GM12875 (cell line): ENCODE measurements around the gene SUN2.

Experiments
- H3K4me3 ChIP-seq: one replicate; pipeline ENCODE4 v1.5.1; 2011; ENCODE audit warnings: low read depth, low read length, control low read depth
- TF ChIP-seq, protein P1 (sequence below): IDR thresholded peaks from 2 replicates; pipeline ENCODE4 v1.5.1; 2011; ENCODE audit warnings: low read depth, mild to moderate bottlenecking, control low read depth, inconsistent platforms, low read length, moderate library complexity, borderline replicate concordance; ENCODE audit not compliant: insufficient read depth

SUN2 gene

DNA sequence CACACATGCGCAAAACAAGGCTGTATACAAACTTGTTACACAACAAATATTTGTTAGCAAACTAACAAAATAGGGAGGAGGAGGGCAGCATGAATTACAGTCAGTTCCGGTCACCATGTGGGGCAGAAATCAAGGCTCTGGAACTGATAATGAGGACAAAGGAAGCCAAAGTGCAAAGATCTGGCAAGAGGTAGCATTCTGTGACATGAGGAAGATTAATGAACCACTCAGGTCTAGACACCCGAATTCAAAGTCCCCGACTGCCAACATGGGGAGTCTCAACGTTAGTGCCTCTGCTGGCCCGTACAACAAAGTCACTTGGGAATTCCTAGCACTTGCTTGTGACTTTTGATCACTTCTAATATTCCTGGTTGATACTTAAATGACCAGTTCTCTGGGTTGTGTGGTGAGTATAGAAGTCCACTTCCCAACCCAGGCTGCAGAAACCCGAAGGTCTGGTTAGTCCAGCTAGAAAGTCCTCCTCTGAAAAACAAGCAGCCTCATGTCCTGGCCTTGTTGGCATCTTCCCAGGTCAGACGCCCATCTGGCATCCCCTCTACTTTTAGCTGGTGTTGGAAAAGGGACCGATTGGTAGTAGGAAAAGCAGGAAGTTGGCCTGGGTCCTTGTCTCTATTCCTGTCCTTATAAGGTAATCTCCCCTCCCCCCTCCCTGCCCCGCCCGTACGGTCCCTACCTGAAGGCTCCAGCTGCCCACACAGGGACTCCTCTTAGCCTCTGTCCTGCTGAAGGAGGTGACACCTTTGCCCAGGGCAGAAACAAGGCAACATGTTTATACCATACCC lies 1.6 kb downstream of the SUN2 start:
- TF ChIP-seq, protein P1, sequence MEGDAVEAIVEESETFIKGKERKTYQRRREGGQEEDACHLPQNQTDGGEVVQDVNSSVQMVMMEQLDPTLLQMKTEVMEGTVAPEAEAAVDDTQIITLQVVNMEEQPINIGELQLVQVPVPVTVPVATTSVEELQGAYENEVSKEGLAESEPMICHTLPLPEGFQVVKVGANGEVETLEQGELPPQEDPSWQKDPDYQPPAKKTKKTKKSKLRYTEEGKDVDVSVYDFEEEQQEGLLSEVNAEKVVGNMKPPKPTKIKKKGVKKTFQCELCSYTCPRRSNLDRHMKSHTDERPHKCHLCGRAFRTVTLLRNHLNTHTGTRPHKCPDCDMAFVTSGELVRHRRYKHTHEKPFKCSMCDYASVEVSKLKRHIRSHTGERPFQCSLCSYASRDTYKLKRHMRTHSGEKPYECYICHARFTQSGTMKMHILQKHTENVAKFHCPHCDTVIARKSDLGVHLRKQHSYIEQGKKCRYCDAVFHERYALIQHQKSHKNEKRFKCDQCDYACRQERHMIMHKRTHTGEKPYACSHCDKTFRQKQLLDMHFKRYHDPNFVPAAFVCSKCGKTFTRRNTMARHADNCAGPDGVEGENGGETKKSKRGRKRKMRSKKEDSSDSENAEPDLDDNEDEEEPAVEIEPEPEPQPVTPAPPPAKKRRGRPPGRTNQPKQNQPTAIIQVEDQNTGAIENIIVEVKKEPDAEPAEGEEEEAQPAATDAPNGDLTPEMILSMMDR, result no peak
- peak overlapping the region; percentile 78 for H3K4me3 ChIP-seq

GRCh38 chr22:38751422-38752346 lies 4.1 kb downstream of the SUN2 start:
- TF ChIP-seq, protein P1, result no peak
- H3K4me3 ChIP-seq, result peak overlapping the region; percentile 31

DNA sequence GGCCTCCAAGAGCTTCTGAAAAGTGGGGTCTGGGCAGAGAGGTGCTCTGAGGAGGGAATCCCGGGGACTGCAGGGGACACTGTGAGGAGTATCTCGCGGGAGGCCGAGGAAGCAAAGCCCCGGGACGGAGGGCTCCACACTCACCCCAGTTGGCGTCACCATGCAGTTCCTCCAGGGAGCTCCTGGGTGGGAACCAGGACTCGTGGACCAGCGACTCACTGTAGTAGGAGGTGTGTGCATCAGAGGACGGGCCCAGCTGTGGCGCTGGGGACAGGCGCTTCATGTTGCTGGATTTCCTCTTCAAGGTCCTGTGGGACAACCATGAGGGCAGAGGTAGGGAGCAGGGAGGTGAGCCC lies 4.8 kb downstream of the SUN2 start:
- TF ChIP-seq, protein P1, result no peak
- peak overlapping the region; percentile 31 for H3K4me3 ChIP-seq

- H3K4me3 ChIP-seq, result no peak overlapping the region
- TF ChIP-seq, protein P1, result no peak
Observed at GRCh38 chr22:38750638-38751037, 5.2 kb downstream of the SUN2 start.

DNA sequence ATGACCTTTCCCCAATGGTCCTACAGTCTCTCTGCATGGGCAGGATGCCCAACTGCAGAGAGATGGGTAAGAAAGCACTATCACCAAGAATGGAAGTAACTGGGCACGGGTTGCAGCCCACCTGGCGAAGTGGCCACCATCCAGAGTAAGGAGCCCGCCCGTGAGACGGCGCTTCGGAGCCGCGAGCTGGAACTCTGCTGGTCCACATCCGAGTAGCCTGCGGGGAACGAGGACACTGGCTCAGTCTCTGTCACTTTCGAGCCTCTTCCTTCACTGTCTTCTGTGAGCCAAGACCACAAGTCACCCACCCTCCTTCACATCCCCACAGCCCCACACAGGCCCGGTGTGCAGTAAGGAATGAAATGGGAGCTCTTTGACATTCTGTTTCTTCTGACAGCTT lies 5.7 kb downstream of the SUN2 start:
- no peak overlapping the region for H3K4me3 ChIP-seq
- TF ChIP-seq, protein P1, result no peak

DNA sequence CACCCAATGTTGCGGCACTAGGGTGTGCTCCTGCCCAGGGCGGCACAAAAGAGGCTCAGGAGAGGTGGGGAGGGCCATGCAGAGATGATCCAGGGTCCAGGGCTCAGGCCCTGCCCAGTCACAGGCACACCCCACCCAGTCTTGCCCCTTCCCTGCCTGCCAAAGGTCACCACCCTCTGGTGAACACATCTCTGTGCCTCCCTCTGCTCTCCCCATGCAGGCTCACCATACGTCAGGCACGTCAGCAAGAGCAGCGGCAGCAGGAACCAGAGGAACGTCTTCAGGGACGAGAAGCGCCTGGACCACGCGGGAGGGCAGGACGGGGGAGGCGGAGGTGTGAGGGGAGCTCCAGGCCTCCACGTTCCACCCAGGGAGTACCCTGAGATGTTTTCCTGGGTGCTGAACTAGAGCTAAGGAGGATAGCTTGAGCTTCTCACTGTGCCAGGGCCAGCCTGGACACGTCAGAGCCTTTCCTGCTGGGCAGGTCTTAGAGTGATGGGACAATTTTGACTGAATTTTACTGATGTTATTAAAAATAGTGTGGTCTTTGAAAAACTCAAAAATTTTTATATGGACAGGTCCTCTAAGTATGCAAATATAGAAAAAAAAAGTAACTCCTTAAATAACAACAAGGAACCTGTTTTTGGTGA lies 7.2 kb downstream of the SUN2 start:
- H3K4me3 ChIP-seq, result no peak overlapping the region
- TF ChIP-seq, protein P1, result no peak
